Stimulated activated naive CD8-positive, alpha-beta T cell treated with anti-CD3 and anti-CD28 coated beads, Interleukin-15, Interleukin-2, amounts not matched to agents 100 U/mL and 50 U/mL, for 24 hours (primary cell): ENCODE data around the gene NRG2.

ENCODE experiments used
- ATAC-seq: fragments of 150-1000 bp; cut with Tn5 transposase; one replicate; pipeline ENCODE4 v1.10.0; 2021
- DNase-seq: peaks from one replicate; pipeline ENCODE4 v3.0.0; 2021

Gene NRG2

GRCh38 chr5:139903795-139904565, 139.1 kb downstream of the NRG2 start:
- peak; percentile 16 for DNase-seq
- peak; percentile 35 for ATAC-seq

- ATAC-seq (no peak), DNase-seq (no peak)
Observed at GRCh38 chr5:139903450-139903794, 139.7 kb downstream of the NRG2 start.

GRCh38 chr5:139901986-139902385, 141.1 kb downstream of the NRG2 start:
- no peak for DNase-seq
- ATAC-seq, result no peak

GRCh38 chr5:139901251-139901575, 141.9 kb downstream of the NRG2 start:
- DNase-seq (no peak), ATAC-seq (no peak)

- ATAC-seq, result no peak
Observed at GRCh38 chr5:139900546-139901250, 142.4 kb downstream of the NRG2 start.

GRCh38 chr5:139898981-139899380, 144.1 kb downstream of the NRG2 start:
- ATAC-seq, result no peak
- no peak for DNase-seq

More at GRCh38 chr5:139900546-139901250, 142.4 kb downstream of the NRG2 start:
- DNase-seq, result no peak

- ATAC-seq, result no peak
- DNase-seq, result no peak
Observed at GRCh38 chr5:139897982-139898381, 145.1 kb downstream of the NRG2 start.

GRCh38 chr5:139897342-139897741, 145.8 kb downstream of the NRG2 start:
- ATAC-seq (no peak), DNase-seq (no peak)

- ATAC-seq (no peak), DNase-seq (no peak)
Observed at GRCh38 chr5:139896718-139897117, 146.4 kb downstream of the NRG2 start.

GRCh38 chr5:139895647-139896046, 147.5 kb downstream of the NRG2 start:
- DNase-seq (no peak), ATAC-seq (no peak)

- DNase-seq (no peak), ATAC-seq (no peak)
Observed at GRCh38 chr5:139895046-139895445, 148.1 kb downstream of the NRG2 start.

- ATAC-seq, result no peak
- DNase-seq, result no peak
Observed at GRCh38 chr5:139893873-139894272, 149.2 kb downstream of the NRG2 start.

- DNase-seq (no peak), ATAC-seq (no peak)
Observed at GRCh38 chr5:139889410-139889809, 153.7 kb downstream of the NRG2 start.

GRCh38 chr5:139888370-139888769, 154.7 kb downstream of the NRG2 start:
- DNase-seq (no peak), ATAC-seq (no peak)

- ATAC-seq (no peak), DNase-seq (no peak)
Observed at GRCh38 chr5:139886213-139886612, 156.9 kb downstream of the NRG2 start.

GRCh38 chr5:139885857-139886208, 157.3 kb downstream of the NRG2 start:
- ATAC-seq, result no peak
- no peak for DNase-seq

- no peak for ATAC-seq
- DNase-seq, result no peak
Observed at GRCh38 chr5:139885172-139885856, 157.8 kb downstream of the NRG2 start.

GRCh38 chr5:139884734-139885133, 158.4 kb downstream of the NRG2 start:
- ATAC-seq (no peak), DNase-seq (no peak)

GRCh38 chr5:139884144-139884543, 159.0 kb downstream of the NRG2 start:
- ATAC-seq, result no peak
- no peak for DNase-seq

- DNase-seq (no peak), ATAC-seq (no peak)
Observed at GRCh38 chr5:139882961-139883539, 160.0 kb downstream of the NRG2 start.

GRCh38 chr5:139882316-139882715, 160.8 kb downstream of the NRG2 start:
- ATAC-seq (no peak), DNase-seq (no peak)

- ATAC-seq (no peak), DNase-seq (no peak)
Observed at GRCh38 chr5:139881143-139881733, 161.9 kb downstream of the NRG2 start.
